Measurements from ENCODE around the gene MYLIP.

DNA sequence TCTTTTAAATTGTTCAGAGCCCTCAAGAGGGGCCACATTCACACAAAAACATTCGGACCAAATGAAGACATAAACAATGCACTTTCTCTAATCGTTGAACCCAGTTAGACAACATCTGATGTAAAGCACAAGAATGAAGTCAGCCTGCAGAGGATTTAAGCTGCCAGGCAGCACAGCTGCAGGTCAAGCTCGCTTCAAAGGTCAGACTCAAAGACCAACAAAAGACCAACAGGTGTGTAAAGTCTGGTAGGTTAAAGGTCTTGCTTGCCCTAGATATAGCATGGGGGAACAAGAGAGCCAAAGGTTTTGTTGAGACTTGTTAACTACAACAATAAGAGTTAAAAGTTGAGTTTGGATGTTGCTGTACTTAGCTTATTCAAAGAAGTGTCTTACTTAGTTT is 26.7 kb upstream of the MYLIP start:
- TF ChIP-seq, protein P1, sequence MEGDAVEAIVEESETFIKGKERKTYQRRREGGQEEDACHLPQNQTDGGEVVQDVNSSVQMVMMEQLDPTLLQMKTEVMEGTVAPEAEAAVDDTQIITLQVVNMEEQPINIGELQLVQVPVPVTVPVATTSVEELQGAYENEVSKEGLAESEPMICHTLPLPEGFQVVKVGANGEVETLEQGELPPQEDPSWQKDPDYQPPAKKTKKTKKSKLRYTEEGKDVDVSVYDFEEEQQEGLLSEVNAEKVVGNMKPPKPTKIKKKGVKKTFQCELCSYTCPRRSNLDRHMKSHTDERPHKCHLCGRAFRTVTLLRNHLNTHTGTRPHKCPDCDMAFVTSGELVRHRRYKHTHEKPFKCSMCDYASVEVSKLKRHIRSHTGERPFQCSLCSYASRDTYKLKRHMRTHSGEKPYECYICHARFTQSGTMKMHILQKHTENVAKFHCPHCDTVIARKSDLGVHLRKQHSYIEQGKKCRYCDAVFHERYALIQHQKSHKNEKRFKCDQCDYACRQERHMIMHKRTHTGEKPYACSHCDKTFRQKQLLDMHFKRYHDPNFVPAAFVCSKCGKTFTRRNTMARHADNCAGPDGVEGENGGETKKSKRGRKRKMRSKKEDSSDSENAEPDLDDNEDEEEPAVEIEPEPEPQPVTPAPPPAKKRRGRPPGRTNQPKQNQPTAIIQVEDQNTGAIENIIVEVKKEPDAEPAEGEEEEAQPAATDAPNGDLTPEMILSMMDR (IDR thresholded peaks at IDR 0.05; ENCODE audit: insufficient read depth, low read length, poor library complexity, severe bottlenecking), result no peak
- TF ChIP-seq EZH2phosphoT487 (conservative IDR thresholded peaks at IDR 0.05; ENCODE audit: low read length), result no peak
